RPMI7951 (cell line): ENCODE measurements around the gene RAB25. TPM values are rescaled to one million over a fixed set of nuclear protein-coding genes. Genes with fewer than 3 reads are reported as not detected.
"Not testable (repeated sequence)": the region's sequence is repeated elsewhere in the genome, so short reads cannot be mapped to it uniquely, and the experiment has no call there.

ENCODE experiments used
- DNase-seq: peaks from one replicate; pipeline ENCODE4 v3.0.0-alpha.2; 2012; ENCODE audit warnings: low read depth
- total RNA-seq: library from RNA; depleted of rRNA; stranded (reverse); fragments of >200 nt; shearing (Covaris generic); gene quantifications from 2 replicates; pipeline ENCODE4 v1.2.3, GENCODE V29; 2014

Gene RAB25
- total RNA-seq, 1 experiment from 2014 or later: not detected

GRCh38 chr1:156102633-156103511, 41.9 kb downstream of the RAB25 start:
- peak; percentile 80 for DNase-seq

DNA sequence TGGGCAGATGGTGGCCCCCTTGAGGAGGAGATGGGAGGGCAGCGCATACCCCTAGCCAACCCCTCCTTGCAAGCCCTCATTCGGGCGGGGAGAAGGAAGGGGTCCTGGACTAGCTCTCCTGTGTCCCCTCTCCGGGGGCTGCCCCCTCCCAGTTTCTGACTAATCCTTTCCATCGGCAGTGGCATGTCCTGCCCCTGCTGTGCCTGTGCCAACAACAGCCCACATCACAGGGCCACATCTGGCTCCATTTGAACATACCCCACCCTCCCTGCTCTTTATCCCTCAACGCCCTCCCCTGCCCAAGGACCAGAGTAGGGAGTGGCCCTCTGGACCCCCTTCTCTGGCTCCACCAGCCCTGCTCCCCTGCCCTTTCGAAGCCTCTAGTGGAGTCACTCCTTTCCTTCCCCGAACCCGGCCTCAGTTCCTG, 42.6 kb downstream of the RAB25 start:
- DNase-seq: peak; percentile 93

- DNase-seq: peak; percentile 94
These were observed 43.3 kb downstream of the RAB25 start for GRCh38 chr1:156104065-156104810.

GRCh38 chr1:156104861-156105832, 44.2 kb downstream of the RAB25 start:
- no peak for DNase-seq

DNA sequence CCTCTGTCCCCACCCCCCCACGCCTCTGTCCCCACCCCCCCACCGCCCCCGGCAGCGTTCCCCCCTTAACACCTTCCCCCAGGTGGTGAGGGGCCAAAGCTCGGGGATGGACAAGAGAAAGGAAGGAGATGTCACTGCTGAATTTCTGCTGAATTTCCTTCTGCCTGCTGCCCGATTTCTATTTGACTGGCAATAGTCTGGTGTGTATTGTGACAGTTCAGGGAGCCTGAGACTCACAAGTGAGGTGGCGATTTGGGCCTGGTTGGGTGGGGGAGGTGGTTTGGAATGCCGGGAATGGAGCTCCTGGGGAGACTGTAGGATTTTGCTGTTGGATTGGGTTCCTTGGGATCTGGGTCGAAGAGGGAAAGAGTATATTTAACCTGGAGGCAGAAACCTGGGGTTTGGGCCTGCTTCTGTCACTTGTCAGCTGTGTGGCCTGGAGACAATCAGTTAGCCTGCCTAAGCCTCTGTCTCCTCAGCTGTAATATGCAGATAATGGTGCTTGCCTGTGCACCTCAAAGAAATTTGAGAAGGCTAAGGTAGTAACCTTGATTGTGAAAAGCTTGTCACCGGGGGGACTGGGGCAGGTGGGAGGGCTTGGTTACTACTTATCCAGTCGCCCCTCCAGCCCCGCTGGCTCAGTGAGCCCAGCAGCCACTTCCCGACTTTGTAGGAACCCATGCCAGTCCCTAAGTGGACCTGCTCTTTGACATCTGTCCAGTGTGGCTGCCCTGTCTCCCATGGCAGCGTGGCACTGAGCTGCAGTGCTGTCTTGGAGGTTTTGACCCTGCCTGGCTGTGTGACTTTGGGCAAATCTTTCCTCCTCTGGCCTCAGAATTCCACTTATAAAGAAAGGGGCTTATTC, 45.9 kb downstream of the RAB25 start:
- DNase-seq: no peak

- no peak for DNase-seq
These were observed 47.1 kb downstream of the RAB25 start for GRCh38 chr1:156108057-156108456.

GRCh38 chr1:156108664-156109241, 47.8 kb downstream of the RAB25 start:
- DNase-seq: no peak

GRCh38 chr1:156110252-156110651, 49.3 kb downstream of the RAB25 start:
- no peak for DNase-seq

GRCh38 chr1:156111355-156111962, 50.5 kb downstream of the RAB25 start:
- DNase-seq: peak; percentile 57

DNA sequence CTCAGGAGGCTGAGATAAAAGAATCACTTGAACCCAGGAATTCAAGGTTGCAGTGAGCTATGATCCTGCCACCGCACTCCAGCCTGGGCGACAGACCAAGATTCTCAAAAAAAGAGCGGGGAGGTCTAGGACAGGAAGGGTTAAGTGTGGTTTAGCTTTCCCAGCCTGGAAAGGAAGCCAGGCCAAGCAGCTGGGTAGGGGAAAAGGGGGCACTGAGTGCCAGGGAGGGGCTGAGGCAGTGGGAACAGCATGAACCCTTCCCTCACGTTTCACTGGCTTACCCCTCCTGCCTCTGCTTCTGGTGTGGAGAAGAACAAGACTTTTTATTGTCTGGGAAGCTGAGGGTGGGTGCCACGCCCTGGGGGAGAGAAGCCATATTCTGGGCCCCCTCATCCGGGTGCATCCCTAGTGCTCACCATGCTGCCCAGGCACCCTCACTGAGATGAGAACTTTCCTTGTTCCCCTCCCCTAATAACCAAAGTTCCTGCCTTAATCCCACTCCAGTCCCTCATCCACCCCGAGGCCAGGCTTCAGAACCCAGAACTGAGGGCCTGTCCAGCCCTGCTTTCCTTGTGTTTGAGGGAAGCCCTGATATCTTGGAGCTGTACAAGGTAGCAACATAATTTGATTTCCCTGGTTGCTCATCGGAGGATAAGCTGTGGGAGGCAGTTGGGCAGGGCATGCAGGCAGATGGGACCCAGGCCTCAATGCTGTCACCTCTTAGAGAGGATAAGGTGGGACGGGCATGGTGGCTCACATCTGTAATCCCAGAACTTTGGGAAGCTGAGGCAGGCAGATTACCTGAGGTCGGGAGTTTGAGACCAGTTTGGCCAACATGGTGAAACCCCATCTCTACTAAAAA, 51.5 kb downstream of the RAB25 start:
- no peak for DNase-seq

DNA sequence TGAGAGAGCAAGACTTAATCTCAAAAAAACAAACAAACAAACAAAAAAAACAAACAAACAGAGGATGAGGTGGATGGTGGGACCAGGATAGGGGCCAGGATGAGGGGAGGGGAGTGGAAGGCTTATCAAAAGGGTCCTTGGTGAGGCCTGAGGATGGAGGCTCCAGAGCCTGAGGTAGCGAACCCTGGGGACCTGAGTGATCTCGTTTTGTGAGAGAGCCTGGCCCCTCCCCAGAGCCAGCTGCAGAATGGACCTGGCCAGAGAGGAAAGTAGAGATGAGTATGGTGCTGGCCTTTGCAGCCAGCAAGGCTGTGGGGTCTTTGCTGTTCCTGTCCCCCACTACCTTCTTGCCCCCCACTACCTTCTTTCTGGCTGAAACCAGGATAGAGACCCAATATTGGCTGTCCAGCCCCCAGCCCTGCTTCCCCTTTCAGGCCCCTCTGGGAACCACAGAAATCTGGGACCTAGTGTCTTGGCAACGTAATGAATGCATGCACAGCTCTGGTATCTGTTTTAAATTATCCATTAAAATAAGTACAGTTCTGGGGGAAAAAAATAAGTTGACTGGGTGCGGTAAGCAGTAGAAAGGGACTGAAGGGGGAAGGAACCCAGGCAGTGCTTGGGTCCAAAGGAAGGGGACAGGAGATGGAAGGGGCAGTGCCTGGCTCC, 52.5 kb downstream of the RAB25 start:
- no peak for DNase-seq

DNA sequence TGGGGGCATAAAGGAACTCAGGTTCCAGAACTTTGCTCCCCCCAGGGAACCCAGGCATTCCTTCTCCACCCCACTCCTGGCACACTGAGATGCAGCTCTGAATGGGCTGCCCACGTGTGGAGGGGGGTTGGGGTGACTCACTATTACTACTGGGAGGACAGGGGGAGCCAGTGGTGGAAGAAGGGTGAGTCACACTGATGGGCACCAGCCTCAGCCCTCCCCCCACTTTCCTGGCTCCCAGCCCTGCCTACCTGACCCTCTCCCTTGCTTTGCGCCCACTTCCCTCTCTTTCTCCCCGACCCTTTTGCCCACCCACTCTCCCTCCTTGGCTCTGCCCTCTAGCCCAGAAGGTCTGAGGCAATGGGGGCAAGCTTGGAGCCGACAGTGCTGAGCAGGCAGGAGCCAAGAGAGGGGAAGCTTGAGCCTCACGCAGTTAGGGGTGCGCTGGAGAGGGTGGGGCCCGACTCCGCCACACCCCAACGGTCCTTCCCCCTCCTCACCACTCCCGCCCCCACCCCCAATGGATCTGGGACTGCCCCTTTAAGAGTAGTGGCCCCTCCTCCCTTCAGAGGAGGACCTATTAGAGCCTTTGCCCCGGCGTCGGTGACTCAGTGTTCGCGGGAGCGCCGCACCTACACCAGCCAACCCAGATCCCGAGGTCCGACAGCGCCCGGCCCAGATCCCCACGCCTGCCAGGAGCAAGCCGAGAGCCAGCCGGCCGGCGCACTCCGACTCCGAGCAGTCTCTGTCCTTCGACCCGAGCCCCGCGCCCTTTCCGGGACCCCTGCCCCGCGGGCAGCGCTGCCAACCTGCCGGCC, 53.4 kb downstream of the RAB25 start, which contains the start of gene LMNA:
TSS of gene LMNA (plus strand) at position 611 of the 818 bp plus-strand sequence. CDS start 208 bp downstream, outside the sequence.
- peak; percentile 97 for DNase-seq

- DNase-seq: no peak
These were observed 54.1 kb downstream of the RAB25 start for GRCh38 chr1:156114919-156115513.

GRCh38 chr1:156115514-156116374, 54.8 kb downstream of the RAB25 start:
- peak; percentile 87 for DNase-seq

- not testable (repeated sequence) for DNase-seq
These were observed 55.8 kb downstream of the RAB25 start for GRCh38 chr1:156116731-156117130.
